Measurements from ENCODE around the gene SCFD2. TPM values are rescaled to one million over a fixed set of nuclear protein-coding genes. Genes with fewer than 3 reads are reported as not detected.

Gene SCFD2
- total and polyA plus RNA-seq, 4 donors = 4.3 to 28.8 (median 7.4) TPM

DNA sequence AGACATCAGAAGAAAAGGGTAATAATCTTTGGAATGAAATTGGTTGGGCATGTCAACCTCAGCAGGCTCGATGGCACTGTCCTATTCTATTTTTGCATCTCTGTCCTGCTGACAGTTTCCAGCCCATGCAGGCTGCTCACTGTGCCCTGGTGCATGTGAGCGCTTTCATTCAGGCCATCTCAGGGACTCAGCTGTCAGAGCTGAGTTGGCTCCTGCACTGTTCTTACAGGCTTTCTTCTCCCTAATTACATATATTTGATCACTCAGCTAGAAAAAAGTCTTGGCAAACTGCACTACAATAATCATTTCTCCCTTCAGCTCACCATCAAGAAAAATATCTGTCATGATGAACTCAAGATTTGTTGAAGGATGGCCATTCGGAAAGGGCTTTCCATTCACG, 419.0 kb downstream of the SCFD2 start:
- no peak overlapping the region for H3K27ac ChIP-seq (ENCODE audit: low read depth in 1 of 2, low read length in 2 of 2)
- no peak overlapping the region for H3K9ac ChIP-seq (ENCODE audit: low read depth in 1 of 2, low read length in 2 of 2)
- peaks cover 1 to 10% (median 5%) of the 10 kb centered on the region in 4 donors for H3K4me1 ChIP-seq (ENCODE audit: control insufficient read depth in 4 of 4, insufficient read depth in 4 of 4, low read length in 3 of 4)
- no peaks in the 10 kb centered on the region for H3K27me3 ChIP-seq (ENCODE audit: control insufficient read depth in 4 of 4, insufficient read depth in 4 of 4, low read length in 3 of 4)
- TF ChIP-seq HNF4A (conservative IDR thresholded peaks at IDR 0.05) (no peak), ZBTB33 (IDR thresholded peaks at IDR 0.05) (no peak), SP1 (IDR thresholded peaks at IDR 0.05) (no peak)
- no peak overlapping the region for H3K4me3 ChIP-seq (ENCODE audit: low read depth in 1 of 3, low read length in 3 of 3)
- no peaks in the 10 kb centered on the region for H3K36me3 ChIP-seq (ENCODE audit: control insufficient read depth in 4 of 4, insufficient read depth in 3 of 4, low read depth in 1 of 4, low read length in 3 of 4)
- no peak for DNase-seq (ENCODE audit: low spot score)
- WGBS = 90% methylated on average over 4 of the region's 4 CpGs
- no peaks in the 10 kb centered on the region for H3K9me3 ChIP-seq (ENCODE audit: control insufficient read depth in 4 of 4, low read length in 3 of 4)

- WGBS = 96% methylated on average over 2 of the region's 2 CpGs
- Histone ChIP-seq H3K4me1 (ENCODE audit: control insufficient read depth in 4 of 4, insufficient read depth in 4 of 4, low read length in 3 of 4) (peaks cover 1 to 10% (median 5%) of the 10 kb centered on the region in 4 donors), H3K9ac (ENCODE audit: low read depth in 1 of 2, low read length in 2 of 2) (no peak overlapping the region), H3K27ac (ENCODE audit: low read depth in 1 of 2, low read length in 2 of 2) (no peak overlapping the region), H3K27me3 (ENCODE audit: control insufficient read depth in 4 of 4, insufficient read depth in 4 of 4, low read length in 3 of 4) (no peaks in the 10 kb centered on the region), H3K9me3 (ENCODE audit: control insufficient read depth in 4 of 4, low read length in 3 of 4) (no peaks in the 10 kb centered on the region), H3K36me3 (ENCODE audit: control insufficient read depth in 4 of 4, insufficient read depth in 3 of 4, low read depth in 1 of 4, low read length in 3 of 4) (no peaks in the 10 kb centered on the region), H3K4me3 (ENCODE audit: low read depth in 1 of 3, low read length in 3 of 3) (no peak overlapping the region)
- TF ChIP-seq EGR1 (IDR thresholded peaks at IDR 0.05; ENCODE audit: low read depth in 2 of 2) = no peak
- no peak for TF ChIP-seq HNF4G (IDR thresholded peaks at IDR 0.05)
- TF ChIP-seq CTCF (IDR thresholded peaks at IDR 0.05; ENCODE audit: low read depth, low read length, missing input control) = no peak
- TF ChIP-seq, protein P1, sequence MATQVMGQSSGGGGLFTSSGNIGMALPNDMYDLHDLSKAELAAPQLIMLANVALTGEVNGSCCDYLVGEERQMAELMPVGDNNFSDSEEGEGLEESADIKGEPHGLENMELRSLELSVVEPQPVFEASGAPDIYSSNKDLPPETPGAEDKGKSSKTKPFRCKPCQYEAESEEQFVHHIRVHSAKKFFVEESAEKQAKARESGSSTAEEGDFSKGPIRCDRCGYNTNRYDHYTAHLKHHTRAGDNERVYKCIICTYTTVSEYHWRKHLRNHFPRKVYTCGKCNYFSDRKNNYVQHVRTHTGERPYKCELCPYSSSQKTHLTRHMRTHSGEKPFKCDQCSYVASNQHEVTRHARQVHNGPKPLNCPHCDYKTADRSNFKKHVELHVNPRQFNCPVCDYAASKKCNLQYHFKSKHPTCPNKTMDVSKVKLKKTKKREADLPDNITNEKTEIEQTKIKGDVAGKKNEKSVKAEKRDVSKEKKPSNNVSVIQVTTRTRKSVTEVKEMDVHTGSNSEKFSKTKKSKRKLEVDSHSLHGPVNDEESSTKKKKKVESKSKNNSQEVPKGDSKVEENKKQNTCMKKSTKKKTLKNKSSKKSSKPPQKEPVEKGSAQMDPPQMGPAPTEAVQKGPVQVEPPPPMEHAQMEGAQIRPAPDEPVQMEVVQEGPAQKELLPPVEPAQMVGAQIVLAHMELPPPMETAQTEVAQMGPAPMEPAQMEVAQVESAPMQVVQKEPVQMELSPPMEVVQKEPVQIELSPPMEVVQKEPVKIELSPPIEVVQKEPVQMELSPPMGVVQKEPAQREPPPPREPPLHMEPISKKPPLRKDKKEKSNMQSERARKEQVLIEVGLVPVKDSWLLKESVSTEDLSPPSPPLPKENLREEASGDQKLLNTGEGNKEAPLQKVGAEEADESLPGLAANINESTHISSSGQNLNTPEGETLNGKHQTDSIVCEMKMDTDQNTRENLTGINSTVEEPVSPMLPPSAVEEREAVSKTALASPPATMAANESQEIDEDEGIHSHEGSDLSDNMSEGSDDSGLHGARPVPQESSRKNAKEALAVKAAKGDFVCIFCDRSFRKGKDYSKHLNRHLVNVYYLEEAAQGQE (IDR thresholded peaks at IDR 0.05) = no peak
- DNase-seq (ENCODE audit: low spot score) = no peak
Observed at GRCh38 chr4:52945982-52946381, 419.9 kb downstream of the SCFD2 start.

DNA sequence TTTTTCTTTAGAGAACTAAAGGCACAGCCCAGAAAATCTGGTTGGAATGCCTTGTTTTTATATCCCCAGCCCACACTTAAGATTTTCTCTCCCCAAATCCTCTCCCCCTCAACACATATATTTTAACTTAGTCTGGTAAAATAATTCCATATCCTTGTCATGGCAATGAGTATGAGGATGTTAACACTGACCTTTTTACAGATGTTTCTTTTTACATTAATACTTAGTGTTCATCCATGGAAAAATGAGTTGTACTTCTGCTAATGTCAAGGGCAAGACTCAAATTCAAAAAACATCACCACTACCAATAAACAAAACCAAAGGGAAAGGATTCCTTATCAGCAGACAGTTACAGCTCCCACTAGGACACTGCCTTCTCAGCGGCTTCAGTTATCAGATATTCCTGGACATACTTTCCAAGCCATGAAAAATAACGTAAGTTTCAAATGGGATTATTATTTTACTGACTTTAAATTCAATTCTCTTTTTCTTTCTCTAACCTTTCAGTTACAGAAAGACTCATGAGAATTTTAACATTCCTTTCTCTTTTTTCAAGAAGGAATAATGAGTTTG, 420.4 kb downstream of the SCFD2 start:
- Histone ChIP-seq H3K9me3 (ENCODE audit: control insufficient read depth in 4 of 4, low read length in 3 of 4) (no peaks in the 10 kb centered on the region), H3K4me1 (ENCODE audit: control insufficient read depth in 4 of 4, insufficient read depth in 4 of 4, low read length in 3 of 4) (peaks cover 1 to 10% (median 5%) of the 10 kb centered on the region in 4 donors), H3K4me3 (ENCODE audit: low read depth in 1 of 3, low read length in 3 of 3) (no peak overlapping the region), H3K36me3 (ENCODE audit: control insufficient read depth in 4 of 4, insufficient read depth in 3 of 4, low read depth in 1 of 4, low read length in 3 of 4) (no peaks in the 10 kb centered on the region), H3K9ac (ENCODE audit: low read depth in 1 of 2, low read length in 2 of 2) (no peak overlapping the region), H3K27ac (ENCODE audit: low read depth in 1 of 2, low read length in 2 of 2) (no peak overlapping the region), H3K27me3 (ENCODE audit: control insufficient read depth in 4 of 4, insufficient read depth in 4 of 4, low read length in 3 of 4) (no peaks in the 10 kb centered on the region)
- WGBS = 82% methylated on average over 2 of the region's 2 CpGs
- no peak for DNase-seq (ENCODE audit: low spot score)
- no peak for TF ChIP-seq SP1 (IDR thresholded peaks at IDR 0.05)
- TF ChIP-seq GABPA (IDR thresholded peaks at IDR 0.05 in 1 of 2, conservative IDR thresholded peaks at IDR 0.05 in 1 of 2) = no peak
- no peak for TF ChIP-seq JUND (IDR thresholded peaks at IDR 0.05)
- no peak for TF ChIP-seq NR2F2 (IDR thresholded peaks at IDR 0.05)
- TF ChIP-seq, protein P1 (IDR thresholded peaks at IDR 0.05) = no peak
- TF ChIP-seq HNF4A (conservative IDR thresholded peaks at IDR 0.05) = no peak
- TF ChIP-seq CTCF (IDR thresholded peaks at IDR 0.05; ENCODE audit: low read depth, low read length, missing input control) = no peak
- no peak for TF ChIP-seq FOXA2 (IDR thresholded peaks at IDR 0.05)
